ENCODE data around the gene CDK5R2. TPM values are rescaled to one million over a fixed set of nuclear protein-coding genes. Genes with fewer than 3 reads are reported as not detected.
"Not testable (repeated sequence)": the region's sequence is repeated elsewhere in the genome, so short reads cannot be mapped to it uniquely, and the experiment has no call there.

CDK5R2 gene
- total and polyA plus RNA-seq, 3 experiments from 2014 or later = not detected

- peaks cover 20 to 45% of the 10 kb centered on the region in 2 donors for H3K27me3 Mint-ChIP-seq
- DNase-seq; H3K9me3 ChIP-seq (ENCODE audit: low read length); H3K27ac ChIP-seq (ENCODE audit: low read depth, low read length); H3K27ac Mint-ChIP-seq; H3K4me3 ChIP-seq (ENCODE audit: low read length); H3K9me3 Mint-ChIP-seq; H3K4me3 Mint-ChIP-seq; H3K4me1 Mint-ChIP-seq; POLR2A ChIA-PET; H3K27me3 ChIP-seq (ENCODE audit: insufficient read depth, low read length, poor library complexity, severe bottlenecking); H3K4me1 ChIP-seq (ENCODE audit: insufficient read depth, low read length); CTCF ChIA-PET; H3K36me3 ChIP-seq (ENCODE audit: insufficient read depth, low read length); H3K36me3 Mint-ChIP-seq: not testable (repeated sequence)
Measured at GRCh38 chr2:218931751-218932150, 27.7 kb upstream of the CDK5R2 start.

GRCh38 chr2:218944759-218945404 lies 14.6 kb upstream of the CDK5R2 start:
- peaks cover 12% of the 10 kb centered on the region for H3K27me3 ChIP-seq (ENCODE audit: insufficient read depth, low read length, poor library complexity, severe bottlenecking)
- no peaks in the 10 kb centered on the region for H3K9me3 ChIP-seq (ENCODE audit: low read length)
- CTCF ChIA-PET = no interaction called here
- POLR2A ChIA-PET = no interaction called here
- Mint-ChIP-seq H3K9me3 (peaks cover 0 to 2% (median 0%) of the 10 kb centered on the region in 5 donors), H3K27me3 (peaks cover 30 to 61% of the 10 kb centered on the region in 2 donors), H3K27ac (no peak overlapping the region), H3K4me1 (no peaks in the 10 kb centered on the region), H3K4me3 (no peak overlapping the region), H3K36me3 (no peaks in the 10 kb centered on the region)
- no peak overlapping the region for H3K27ac ChIP-seq (ENCODE audit: low read depth, low read length)
- no peak for DNase-seq
- no peak overlapping the region for H3K4me3 ChIP-seq (ENCODE audit: low read length)
- H3K36me3 ChIP-seq (ENCODE audit: insufficient read depth, low read length) = no peaks in the 10 kb centered on the region
- H3K4me1 ChIP-seq (ENCODE audit: insufficient read depth, low read length) = no peaks in the 10 kb centered on the region

DNA sequence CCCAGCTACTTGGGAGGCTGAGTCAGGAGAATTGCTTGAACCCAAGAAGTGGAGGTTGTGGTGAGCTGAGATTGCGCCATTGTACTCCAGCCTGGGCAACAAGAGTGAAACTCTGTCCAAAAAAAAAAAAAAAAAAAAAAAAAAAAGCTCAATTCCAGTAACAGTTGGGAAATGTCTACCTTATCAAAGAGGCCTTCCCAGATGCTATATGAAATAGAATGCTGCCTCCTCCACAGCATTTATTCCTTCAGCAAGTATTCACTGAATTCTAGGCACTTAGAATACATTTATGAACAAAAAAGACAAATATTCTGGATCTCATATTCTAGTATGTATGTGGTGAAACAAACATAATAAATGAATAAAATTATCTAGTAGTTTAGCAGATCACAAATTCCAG lies 12.8 kb upstream of the CDK5R2 start:
- DNase-seq = no peak

DNA sequence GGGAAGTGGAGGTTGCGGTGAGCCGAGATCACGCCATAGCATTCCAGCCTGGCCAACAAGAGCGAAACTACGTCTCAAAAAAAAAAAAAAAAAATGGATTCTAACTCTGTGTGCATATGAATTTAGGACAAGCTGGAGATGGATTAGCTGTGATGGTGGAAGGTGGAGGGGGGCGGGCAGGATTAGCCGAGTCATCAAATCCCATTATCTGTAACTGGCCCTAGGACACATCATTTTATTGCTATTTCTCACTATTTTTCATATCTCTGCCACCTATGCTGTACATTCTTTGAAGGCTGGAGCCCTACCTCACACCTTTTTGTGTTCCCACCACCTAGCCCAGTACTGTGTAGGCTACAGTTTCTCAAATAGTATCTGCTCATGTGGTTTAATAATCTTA lies 7.3 kb upstream of the CDK5R2 start:
- Histone ChIP-seq H3K27me3 (ENCODE audit: insufficient read depth, low read length, poor library complexity, severe bottlenecking) (peaks cover 4% of the 10 kb centered on the region), H3K9me3 (ENCODE audit: low read length) (no peaks in the 10 kb centered on the region), H3K4me3 (ENCODE audit: low read length) (no peak overlapping the region), H3K4me1 (ENCODE audit: insufficient read depth, low read length) (no peaks in the 10 kb centered on the region), H3K27ac (ENCODE audit: low read depth, low read length) (no peak overlapping the region), H3K36me3 (ENCODE audit: insufficient read depth, low read length) (no peaks in the 10 kb centered on the region)
- Mint-ChIP-seq H3K9me3 (no peaks in the 10 kb centered on the region), H3K36me3 (no peaks in the 10 kb centered on the region), H3K4me1 (no peaks in the 10 kb centered on the region), H3K27ac (no peak overlapping the region), H3K4me3 (no peak overlapping the region), H3K27me3 (peaks cover 23 to 71% of the 10 kb centered on the region in 2 donors)
- DNase-seq = no peak
- ChIA-PET POLR2A (no interaction called here), CTCF (interaction anchor here (0.9 kb wide), 1 partner anchor 10 kb away, joined by 3 read pairs; no protein-coding TSS in a partner anchor)

More for the DNA sequence above, 12.8 kb upstream of the CDK5R2 start:
- no peaks in the 10 kb centered on the region for H3K4me1 Mint-ChIP-seq
- H3K4me1 ChIP-seq (ENCODE audit: insufficient read depth, low read length) = no peaks in the 10 kb centered on the region
- no peak overlapping the region for H3K27ac Mint-ChIP-seq
- no peaks in the 10 kb centered on the region for H3K36me3 ChIP-seq (ENCODE audit: insufficient read depth, low read length)
- peaks cover 38 to 64% of the 10 kb centered on the region in 2 donors for H3K27me3 Mint-ChIP-seq
- no peak overlapping the region for H3K27ac ChIP-seq (ENCODE audit: low read depth, low read length)
- peaks cover 16% of the 10 kb centered on the region for H3K27me3 ChIP-seq (ENCODE audit: insufficient read depth, low read length, poor library complexity, severe bottlenecking)
- ChIA-PET POLR2A (no interaction called here), CTCF (no interaction called here)
- peaks cover 0 to 2% (median 0%) of the 10 kb centered on the region in 5 donors for H3K9me3 Mint-ChIP-seq
- H3K4me3 Mint-ChIP-seq = no peak overlapping the region
- no peaks in the 10 kb centered on the region for H3K9me3 ChIP-seq (ENCODE audit: low read length)
- H3K4me3 ChIP-seq (ENCODE audit: low read length) = no peak overlapping the region
- H3K36me3 Mint-ChIP-seq = no peaks in the 10 kb centered on the region

DNA sequence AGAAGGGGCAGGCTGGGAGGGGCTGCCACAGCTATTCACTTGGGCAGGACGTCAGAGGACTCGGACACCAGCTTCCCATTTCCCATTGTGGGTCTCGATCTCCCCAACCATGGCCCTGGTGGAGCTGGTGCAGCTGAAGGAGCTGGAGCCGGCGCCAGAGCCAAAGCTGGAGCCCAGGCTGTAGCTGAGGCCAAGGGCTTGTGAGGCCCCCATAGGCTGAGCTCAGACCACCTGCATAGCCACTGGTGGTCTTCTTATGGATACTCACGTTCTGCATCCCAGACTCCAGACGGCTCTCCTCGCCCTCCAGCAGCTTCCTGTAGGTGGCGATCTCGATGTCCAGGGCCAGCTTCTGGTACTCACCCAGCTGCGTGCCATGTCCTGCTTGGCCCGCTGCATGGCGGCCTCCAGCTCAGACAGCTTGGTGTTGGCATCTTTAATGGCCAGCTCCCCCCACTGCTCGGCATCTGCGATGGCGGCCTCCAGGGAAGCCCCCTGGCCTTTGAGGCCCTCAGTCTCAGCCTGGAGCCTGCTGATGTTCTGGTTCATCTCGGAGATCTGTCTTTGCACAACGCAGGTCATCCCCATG lies 6.0 kb upstream of the CDK5R2 start:
- POLR2A ChIA-PET = no interaction called here
- H3K27me3 Mint-ChIP-seq = peaks cover 35 to 78% of the 10 kb centered on the region in 2 donors

DNA sequence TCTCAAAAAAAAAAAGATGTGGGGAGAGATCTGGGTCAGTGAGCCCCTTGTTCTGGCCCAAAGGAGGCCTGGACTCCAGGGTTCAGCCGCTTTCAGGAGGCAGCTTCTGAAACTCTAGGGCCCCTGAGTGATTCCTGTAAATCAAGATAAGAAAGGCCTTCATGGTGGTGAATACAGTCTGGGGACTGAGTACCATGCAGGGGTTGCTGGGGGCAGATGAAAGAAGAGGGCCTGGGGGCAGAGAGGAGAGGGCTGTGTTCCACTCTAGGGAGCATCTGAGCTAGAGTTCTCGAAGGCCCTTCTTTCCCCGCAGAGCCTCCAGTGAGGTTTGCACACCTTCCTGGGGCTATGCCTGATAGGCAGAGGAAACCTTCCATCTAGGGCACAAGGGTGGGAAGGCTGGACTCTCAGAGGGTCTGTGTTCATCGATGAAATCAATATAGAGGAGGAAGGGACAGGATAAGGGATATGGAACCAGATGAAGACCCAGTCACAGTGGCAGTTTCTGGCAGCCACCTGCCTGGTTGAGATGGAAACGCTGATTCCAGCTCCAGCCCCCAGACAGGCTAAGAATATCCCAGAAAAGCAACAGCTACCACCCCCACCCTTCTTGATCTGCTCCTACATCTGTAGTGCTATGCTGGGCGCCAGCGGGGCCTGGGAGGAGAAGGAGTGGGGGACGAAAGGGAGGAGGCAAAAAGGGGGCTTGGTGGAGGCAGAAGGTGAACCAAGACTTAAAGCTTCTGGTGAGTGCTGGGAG lies 4.7 kb upstream of the CDK5R2 start:
- H3K4me3 Mint-ChIP-seq = no peak overlapping the region
- peaks cover 3 to 12% (median 10%) of the 10 kb centered on the region in 3 donors for H3K4me1 Mint-ChIP-seq
- peaks cover 0 to 4% (median 0%) of the 10 kb centered on the region in 5 donors for H3K9me3 Mint-ChIP-seq
- ChIA-PET CTCF (no interaction called here), POLR2A (no interaction called here)
- H3K27ac Mint-ChIP-seq = no peak overlapping the region
- no peaks in the 10 kb centered on the region for H3K9me3 ChIP-seq (ENCODE audit: low read length)
- DNase-seq = no peak
- H3K27me3 Mint-ChIP-seq = peaks cover 41 to 84% of the 10 kb centered on the region in 2 donors
- no peak overlapping the region for H3K4me3 ChIP-seq (ENCODE audit: low read length)
- no peak overlapping the region for H3K27ac ChIP-seq (ENCODE audit: low read depth, low read length)
- no peaks in the 10 kb centered on the region for H3K36me3 Mint-ChIP-seq
- peaks cover 16% of the 10 kb centered on the region for H3K27me3 ChIP-seq (ENCODE audit: insufficient read depth, low read length, poor library complexity, severe bottlenecking)
- H3K36me3 ChIP-seq (ENCODE audit: insufficient read depth, low read length) = no peaks in the 10 kb centered on the region
- H3K4me1 ChIP-seq (ENCODE audit: insufficient read depth, low read length) = no peaks in the 10 kb centered on the region

More for the DNA sequence above, 6.0 kb upstream of the CDK5R2 start:
- no peak for DNase-seq
- H3K4me3 Mint-ChIP-seq = no peak overlapping the region
- Histone ChIP-seq H3K4me1 (ENCODE audit: insufficient read depth, low read length) (no peaks in the 10 kb centered on the region), H3K27me3 (ENCODE audit: insufficient read depth, low read length, poor library complexity, severe bottlenecking) (peaks cover 6% of the 10 kb centered on the region), H3K9me3 (ENCODE audit: low read length) (no peaks in the 10 kb centered on the region), H3K36me3 (ENCODE audit: insufficient read depth, low read length) (no peaks in the 10 kb centered on the region), H3K4me3 (ENCODE audit: low read length) (no peak overlapping the region), H3K27ac (ENCODE audit: low read depth, low read length) (no peak overlapping the region)
- peaks cover 0 to 4% (median 0%) of the 10 kb centered on the region in 5 donors for H3K9me3 Mint-ChIP-seq
- CTCF ChIA-PET = no interaction called here
- no peak overlapping the region for H3K27ac Mint-ChIP-seq
- H3K36me3 Mint-ChIP-seq = no peaks in the 10 kb centered on the region
- H3K4me1 Mint-ChIP-seq = peaks cover 0 to 2% (median 0%) of the 10 kb centered on the region in 3 donors

- H3K27me3 Mint-ChIP-seq = peaks cover 42 to 74% of the 10 kb centered on the region in 2 donors
- CTCF ChIA-PET = no interaction called here
- H3K36me3 Mint-ChIP-seq = no peaks in the 10 kb centered on the region
- H3K27ac ChIP-seq (ENCODE audit: low read depth, low read length) = no peak overlapping the region
- peaks cover 7 to 17% (median 14%) of the 10 kb centered on the region in 3 donors for H3K4me1 Mint-ChIP-seq
- peaks cover 0 to 4% (median 0%) of the 10 kb centered on the region in 5 donors for H3K9me3 Mint-ChIP-seq
- H3K9me3 ChIP-seq (ENCODE audit: low read length) = no peaks in the 10 kb centered on the region
- peaks cover 8% of the 10 kb centered on the region for H3K4me1 ChIP-seq (ENCODE audit: insufficient read depth, low read length)
- no peaks in the 10 kb centered on the region for H3K36me3 ChIP-seq (ENCODE audit: insufficient read depth, low read length)
- H3K4me3 Mint-ChIP-seq = no peak overlapping the region
- H3K27ac Mint-ChIP-seq = no peak overlapping the region
- peaks cover 22% of the 10 kb centered on the region for H3K27me3 ChIP-seq (ENCODE audit: insufficient read depth, low read length, poor library complexity, severe bottlenecking)
- H3K4me3 ChIP-seq (ENCODE audit: low read length) = no peak overlapping the region
- no peak for DNase-seq
- POLR2A ChIA-PET = no interaction called here
Measured at GRCh38 chr2:218956039-218956438, 3.4 kb upstream of the CDK5R2 start.

DNA sequence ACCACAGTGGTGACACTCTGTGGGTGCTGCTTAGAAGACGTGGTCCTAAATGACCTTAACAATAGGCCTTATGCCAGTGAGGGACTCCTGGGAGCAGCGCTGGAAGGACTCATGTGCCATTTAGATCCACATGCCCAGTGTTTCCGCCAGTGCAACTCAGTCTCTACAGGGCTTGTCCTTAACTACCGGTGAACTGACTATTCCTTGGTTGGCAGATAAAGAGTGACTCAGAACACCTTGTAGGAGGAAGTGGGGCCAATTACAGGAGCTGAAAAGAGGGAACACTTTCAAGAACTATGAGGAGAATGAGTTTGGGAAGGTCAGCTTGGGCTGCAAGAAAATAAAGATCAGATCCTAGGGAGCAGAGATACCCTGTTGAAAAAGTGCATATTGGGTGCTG lies 1.8 kb upstream of the CDK5R2 start:
- no peak overlapping the region for H3K4me3 Mint-ChIP-seq
- Histone ChIP-seq H3K9me3 (ENCODE audit: low read length) (no peaks in the 10 kb centered on the region), H3K4me1 (ENCODE audit: insufficient read depth, low read length) (peaks cover 11% of the 10 kb centered on the region), H3K4me3 (ENCODE audit: low read length) (no peak overlapping the region), H3K36me3 (ENCODE audit: insufficient read depth, low read length) (no peaks in the 10 kb centered on the region), H3K27ac (ENCODE audit: low read depth, low read length) (no peak overlapping the region), H3K27me3 (ENCODE audit: insufficient read depth, low read length, poor library complexity, severe bottlenecking) (peaks cover 35% of the 10 kb centered on the region)
- ChIA-PET CTCF (interaction anchor here (1.0 to 2.8 kb wide), 3 partner anchors 23 to 81 kb away, joined by 5 to 9 read pairs (median 5); no protein-coding TSS in a partner anchor), POLR2A (no interaction called here)
- DNase-seq = no peak
- peaks cover 10 to 30% (median 18%) of the 10 kb centered on the region in 3 donors for H3K4me1 Mint-ChIP-seq
- no peaks in the 10 kb centered on the region for H3K36me3 Mint-ChIP-seq
- H3K27me3 Mint-ChIP-seq = peaks cover 48 to 73% of the 10 kb centered on the region in 2 donors
- H3K9me3 Mint-ChIP-seq = peaks cover 0 to 4% (median 0%) of the 10 kb centered on the region in 5 donors
- no peak overlapping the region for H3K27ac Mint-ChIP-seq
